Spleen (tissue), 7 donors: Measurements from ENCODE around the gene WDR88.
"Not testable (repeated sequence)": the region's sequence is repeated elsewhere in the genome, so short reads cannot be mapped to it uniquely, and the experiment has no call there.

Source experiments
- CTCF ChIP-seq, 11 experiments: fragments of 200-600 bp in 7 of 11; fragments of 450-650 bp in 4 of 11; sonication (generic) in 4 of 11; IDR thresholded peaks in 8 of 11; conservative IDR thresholded peaks in 3 of 11; 1 replicate in 7 of 11; 2 replicates in 4 of 11; pipeline versions ENCODE4 v1.4.0 to v1.8.0; 2016 to 2021; ENCODE audit warnings: antibody characterized with exemption in 11 of 11, inconsistent platforms in 4 of 11, mild to moderate bottlenecking in 1 of 11
- POLR2AphosphoS5 ChIP-seq, 3 donors: sonication (generic); formaldehyde crosslinking; IDR thresholded peaks; one replicate each; pipeline ENCODE4 v1.5.1; 2017; ENCODE audit warnings: antibody characterized with exemption in 3 of 3
- donor health status: DM: no; HTN: no; CAD: no; lungs with moderate emphysema.
- donor health status: DM: no; HTN: no; CAD: no.
- donor health status: DM: no; HTN: no; CAD: no.

- not testable (repeated sequence) for TF ChIP-seq CTCF (IDR thresholded peaks at IDR 0.05 in 8 of 11, conservative IDR thresholded peaks at IDR 0.05 in 3 of 11); POLR2AphosphoS5 (IDR thresholded peaks at IDR 0.05)
These were observed 34.1 kb downstream of the WDR88 start for GRCh38 chr19:33166037-33166436.
